Activated CD8-positive, alpha-beta memory T cell treated with anti-CD3 and anti-CD28 coated beads for 1 hour (primary cell): ENCODE results near the gene SMARCD2.

Source experiments
- DNase-seq, 2 donors: peaks; one replicate each; pipeline ENCODE4 v3.0.0-alpha.2; 2020; ENCODE audit warnings: low read depth in 1 of 2; ENCODE audit errors: extremely low read depth in 1 of 2

The SMARCD2 gene

DNA sequence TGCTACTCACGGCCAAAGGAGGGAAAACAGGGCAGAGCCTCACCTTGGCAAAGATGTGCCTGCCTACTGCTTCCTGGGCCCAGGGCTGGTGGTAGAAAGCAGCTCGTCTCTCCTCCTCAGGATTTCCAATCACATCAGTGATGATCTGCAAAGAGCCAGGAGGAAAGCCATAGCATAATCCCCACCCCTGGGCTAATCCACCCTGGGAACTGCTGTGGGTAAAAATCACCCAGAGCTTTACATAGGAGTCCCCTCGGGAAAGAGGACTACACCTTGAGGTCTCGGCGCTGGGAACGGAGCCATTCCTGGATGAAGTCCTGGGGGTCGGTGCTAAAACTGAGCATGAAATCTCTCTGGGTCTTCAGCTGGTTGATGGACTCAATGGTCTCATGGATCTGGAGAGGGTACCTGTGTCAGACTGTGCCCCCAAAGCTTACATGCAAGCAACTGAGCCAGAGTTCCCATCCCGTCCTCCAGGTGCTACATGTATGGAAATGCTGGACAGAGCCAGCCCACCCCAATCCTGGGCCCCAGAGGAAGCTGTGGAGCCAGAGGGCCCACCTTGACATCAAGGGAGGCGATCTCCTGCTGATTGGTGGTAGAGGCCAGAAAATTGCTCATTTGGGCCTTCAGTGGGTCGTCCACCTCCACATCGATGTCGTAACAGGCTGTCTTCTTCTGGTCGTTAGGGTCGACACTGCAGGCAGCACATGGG is 9.3 kb downstream of the SMARCD2 start:
- DNase-seq, result no peak

DNA sequence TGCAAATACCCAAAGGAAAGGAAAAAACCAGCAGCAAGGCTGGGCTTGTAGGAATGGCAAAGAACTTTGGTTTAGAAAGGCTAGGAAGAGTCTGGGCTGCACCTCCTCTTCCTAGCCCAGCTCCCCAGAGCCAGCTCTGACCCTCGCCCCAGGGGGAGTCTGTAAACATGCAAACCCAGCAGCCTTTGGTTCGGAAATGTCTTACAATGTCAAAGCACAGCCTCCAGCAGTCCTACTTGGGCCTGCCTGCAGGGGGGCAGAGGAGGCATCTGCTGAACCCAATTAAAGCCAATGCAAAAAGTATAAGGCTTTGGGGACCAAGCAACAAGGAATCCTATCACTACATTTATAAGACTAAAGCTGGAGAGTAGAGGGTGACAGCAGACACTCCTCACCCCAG is 10.0 kb downstream of the SMARCD2 start:
- DNase-seq, result no peak

DNA sequence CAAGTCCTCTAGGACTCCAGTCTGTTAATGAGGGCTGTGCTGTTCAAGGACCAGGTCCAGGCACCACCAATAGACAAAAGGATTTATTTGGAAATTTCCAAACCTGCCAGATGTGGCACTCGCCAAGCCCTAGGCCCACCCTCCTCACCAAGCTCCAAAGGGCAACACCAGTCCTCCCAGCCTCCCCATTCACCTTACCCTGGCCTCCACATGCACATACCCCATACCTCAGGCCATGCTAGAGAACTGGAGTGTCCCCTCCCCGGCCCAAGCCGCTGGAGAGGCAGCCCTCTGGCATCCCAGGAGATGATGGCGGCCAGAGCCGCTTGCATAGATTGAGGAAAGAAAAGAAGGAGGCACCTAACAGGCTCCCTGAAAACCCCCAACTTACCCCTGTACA is 10.5 kb downstream of the SMARCD2 start:
- no peak for DNase-seq

DNA sequence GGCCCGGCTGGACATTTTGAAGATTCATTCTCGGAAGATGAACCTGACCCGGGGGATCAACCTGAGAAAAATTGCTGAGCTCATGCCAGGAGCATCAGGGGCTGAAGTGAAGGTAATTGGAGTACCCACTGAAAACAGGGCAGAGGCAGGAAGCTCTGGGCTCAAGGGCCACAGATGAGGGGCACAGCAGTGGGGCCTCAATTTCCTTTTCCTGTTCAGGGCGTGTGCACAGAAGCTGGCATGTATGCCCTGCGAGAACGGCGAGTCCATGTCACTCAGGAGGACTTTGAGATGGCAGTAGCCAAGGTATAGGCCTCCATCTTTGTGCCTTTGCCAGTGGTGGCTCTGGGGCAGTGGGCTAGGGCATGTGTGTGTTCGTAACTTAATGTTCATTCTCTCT is 11.0 kb downstream of the SMARCD2 start:
- no peak for DNase-seq

DNA sequence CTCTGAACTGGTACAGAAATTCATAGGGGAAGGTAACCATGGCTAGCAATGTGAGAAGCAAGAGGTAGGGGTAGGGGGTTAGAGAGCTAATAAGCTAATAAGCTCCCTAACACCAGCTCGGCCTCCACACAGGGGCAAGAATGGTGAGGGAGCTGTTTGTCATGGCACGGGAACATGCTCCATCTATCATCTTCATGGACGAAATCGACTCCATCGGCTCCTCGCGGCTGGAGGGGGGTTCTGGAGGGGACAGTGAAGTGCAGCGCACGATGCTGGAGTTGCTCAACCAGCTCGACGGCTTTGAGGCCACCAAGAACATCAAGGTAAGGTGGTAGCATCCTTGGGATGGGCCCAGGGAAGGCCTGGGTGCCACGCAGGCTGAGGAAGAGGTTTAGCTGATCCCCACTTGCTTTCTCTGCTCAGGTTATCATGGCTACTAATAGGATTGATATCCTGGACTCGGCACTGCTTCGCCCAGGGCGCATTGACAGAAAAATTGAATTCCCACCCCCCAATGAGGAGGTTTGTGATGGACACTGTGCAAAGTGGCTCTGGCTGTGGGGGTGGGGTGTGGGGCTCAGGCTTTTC is 11.5 kb downstream of the SMARCD2 start:
- no peak for DNase-seq

DNA sequence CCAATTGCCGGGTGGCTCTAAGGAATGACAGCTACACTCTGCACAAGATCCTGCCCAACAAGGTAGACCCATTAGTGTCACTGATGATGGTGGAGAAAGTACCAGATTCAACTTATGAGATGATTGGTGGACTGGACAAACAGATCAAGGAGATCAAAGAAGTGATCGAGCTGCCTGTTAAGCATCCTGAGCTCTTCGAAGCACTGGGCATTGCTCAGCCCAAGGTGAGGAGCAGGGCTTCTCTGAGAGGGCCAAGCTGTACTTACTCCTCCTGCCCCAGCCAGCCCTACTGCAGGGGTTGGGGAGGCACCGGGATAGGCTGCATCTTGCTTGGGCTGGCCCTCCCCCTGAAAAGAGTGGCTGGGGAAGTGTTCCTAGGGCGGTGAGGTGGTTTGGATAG is 12.2 kb downstream of the SMARCD2 start:
- no peak for DNase-seq

DNA sequence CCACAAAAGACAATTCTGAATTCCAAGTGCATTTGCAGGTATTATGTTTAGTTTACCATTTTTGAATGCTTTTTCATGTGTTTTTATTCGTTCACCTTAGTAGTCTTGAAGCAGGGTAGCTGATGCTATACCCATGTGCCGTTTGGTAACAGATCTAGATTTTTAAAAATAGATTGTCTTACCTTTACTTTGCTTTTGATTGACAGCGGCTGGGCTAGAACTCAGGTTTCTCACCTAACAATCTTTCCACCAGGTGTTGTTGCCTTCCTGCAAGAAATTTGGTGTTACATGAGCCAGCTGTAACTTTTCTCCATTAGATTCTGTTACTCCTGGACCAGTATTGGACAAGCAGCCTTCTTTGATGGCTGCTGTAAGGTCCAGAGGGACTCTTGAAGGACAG is 13.5 kb downstream of the SMARCD2 start:
- DNase-seq, result no peak

DNA sequence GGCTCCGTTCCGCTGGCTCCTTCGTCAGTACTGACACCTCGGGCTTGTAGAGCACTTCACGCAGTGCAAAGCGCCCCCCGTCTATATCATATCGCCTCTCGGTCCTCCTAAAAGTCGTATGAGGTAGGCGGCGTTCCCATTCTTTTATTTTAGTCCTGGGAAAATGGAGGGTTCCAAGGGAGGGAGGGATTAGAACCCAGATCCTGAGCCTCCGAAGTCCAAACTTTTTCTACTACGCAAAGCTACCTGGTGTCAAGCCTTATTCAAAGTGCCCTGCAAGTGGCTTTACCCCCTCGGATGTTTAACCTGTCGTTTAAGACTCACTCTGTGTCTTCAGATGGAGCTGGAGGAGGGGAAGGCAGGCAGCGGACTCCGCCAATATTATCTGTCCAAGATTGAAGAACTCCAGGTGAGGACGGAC is 14.7 kb downstream of the SMARCD2 start:
- DNase-seq, result no peak

DNA sequence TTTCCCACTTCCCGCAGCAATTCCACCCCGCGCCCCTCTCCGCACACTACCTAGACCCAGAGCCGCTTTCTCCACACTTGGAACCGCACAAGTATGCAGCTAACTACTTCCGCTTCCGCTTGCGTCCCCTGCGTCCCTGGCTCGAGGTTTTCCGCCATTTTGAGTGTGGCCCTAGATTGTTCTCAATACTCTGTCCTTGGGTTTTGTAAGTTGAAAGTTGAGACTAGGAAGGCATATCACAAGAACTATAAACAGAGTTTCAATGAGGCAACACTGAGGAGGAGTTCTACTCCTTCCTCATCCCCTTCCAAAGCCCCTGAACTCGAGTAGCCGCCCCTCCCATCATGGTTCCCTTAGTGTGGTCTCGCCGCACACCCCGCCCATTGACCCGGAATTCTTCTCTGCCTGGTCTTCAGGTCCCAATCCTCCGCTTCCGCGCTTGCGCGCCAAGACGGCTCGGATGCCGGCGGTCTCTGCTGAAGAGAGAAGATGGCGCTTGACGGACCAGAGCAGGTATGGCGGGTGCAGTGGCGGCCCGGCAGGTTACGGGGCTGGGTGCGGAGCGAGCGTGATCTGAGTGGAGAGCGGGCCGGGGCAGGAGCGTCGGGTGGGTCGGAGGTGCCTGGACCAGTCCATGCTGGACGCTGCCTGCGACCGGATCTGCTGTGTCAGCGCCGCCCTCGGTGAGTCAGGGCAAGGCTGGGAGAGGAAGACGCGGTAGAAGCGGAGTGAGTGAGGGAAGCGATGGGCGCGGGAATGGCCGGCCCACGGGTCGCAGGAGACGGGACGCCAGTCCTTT is 15.3 kb downstream of the SMARCD2 start, which contains the start of the genes FTSJ3 and PSMC5:
Gene FTSJ3, minus strand, starts transcription at position 662 of the 799 bp plus-strand sequence. CDS start 761 bp downstream, outside the sequence.
Gene PSMC5, plus strand, starts transcription at position 430 of the 799 bp plus-strand sequence. Its CDS starts 60 bp downstream, at position 490.
- peak; percentile 86 to 91 for DNase-seq

DNA sequence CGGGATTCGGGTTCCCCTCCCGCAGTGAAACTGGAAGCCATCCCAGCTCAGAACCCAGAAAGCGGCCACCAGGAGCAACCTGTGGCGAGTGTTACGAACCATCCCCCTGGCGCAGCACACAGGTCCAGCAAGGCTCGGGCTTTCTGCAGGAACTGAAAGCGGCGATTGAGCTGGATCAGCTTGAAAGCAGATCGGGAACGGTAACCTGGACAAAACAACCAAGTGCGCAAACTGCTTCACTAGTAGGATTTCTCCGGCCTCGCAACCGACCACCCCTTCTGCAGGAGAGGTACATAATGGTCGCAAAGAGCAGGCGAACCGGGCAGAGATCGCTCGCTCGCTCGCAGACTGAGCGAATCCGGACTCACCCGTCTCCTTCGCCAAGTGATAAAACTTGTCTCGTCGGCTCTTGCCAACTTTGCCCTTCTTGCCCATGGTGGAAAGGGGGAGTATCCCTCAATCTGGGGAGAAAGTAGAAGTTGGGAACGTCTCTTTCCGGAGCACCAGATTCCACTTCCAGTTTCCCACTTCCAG is 15.9 kb downstream of the SMARCD2 start:
- DNase-seq, result no peak

DNA sequence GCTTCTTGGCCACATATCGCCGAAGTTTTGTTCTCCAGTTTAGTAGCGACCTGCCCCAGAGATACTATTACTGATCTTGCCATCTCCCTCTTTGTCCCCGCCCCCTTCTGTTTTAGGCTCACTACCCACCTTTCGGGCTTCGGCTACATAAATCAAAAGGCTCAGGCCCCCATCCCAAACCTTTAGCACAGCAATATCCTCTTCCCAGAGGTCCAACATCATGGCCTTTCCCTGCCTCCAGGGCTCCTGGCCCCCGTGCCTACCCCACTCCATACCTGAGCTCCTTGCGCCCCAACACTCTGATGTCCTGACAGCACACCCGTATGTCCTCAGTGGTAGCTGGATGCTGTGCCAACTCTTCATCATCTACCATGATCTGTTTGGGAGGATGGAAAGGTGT is 18.1 kb downstream of the SMARCD2 start:
- no peak for DNase-seq

DNA sequence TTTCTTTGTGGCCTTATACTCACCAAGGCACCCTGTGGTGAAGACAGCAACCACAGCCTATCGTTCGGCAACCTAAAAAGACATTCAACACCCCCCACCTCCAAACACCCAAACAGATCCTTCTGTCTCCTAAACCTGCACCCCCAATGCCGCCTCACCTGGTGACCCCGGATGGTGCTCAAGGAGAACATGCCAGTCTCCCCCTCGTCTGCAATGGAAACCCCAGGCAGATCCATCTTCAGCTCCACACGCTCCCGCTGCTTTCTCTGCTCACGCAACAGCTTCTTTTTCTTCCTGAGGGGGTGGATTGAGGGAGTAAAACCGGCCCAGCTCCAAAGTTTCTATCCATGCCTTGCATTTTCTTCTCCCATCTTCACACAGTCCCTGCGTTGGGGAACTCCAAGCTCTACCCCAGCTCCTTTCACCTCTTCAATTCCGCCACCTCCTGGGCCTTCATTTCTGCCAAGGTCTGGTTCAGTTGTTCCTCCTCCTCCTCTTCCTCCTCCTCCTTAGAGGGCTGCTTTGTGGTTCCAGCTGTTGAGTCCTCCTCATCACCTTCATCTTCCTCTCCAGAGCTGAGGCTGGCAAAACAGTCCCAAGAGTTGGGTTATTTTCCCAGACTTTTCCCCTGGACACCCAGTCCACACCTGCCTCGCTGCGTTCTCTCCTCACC is 18.7 kb downstream of the SMARCD2 start:
- DNase-seq, result no peak

DNA sequence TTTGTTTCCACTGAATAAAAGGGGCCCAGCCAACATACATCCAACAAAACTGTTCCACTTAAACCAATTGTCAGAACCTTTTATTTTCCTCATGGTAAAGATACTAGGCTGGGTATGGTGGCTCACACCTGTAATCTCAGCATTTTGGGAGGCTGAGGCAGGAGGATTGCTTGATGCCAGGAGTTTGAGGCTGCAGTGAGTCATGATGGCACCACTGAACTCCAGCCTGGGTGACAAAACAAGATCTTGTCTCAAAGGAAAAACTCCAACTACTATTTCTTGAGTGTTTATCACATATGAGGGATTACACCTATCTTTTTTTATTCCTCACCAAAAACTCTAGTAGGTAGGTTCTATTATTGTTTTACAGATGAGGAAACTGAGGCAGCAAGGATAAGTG is 19.9 kb downstream of the SMARCD2 start:
- no peak for DNase-seq

DNA sequence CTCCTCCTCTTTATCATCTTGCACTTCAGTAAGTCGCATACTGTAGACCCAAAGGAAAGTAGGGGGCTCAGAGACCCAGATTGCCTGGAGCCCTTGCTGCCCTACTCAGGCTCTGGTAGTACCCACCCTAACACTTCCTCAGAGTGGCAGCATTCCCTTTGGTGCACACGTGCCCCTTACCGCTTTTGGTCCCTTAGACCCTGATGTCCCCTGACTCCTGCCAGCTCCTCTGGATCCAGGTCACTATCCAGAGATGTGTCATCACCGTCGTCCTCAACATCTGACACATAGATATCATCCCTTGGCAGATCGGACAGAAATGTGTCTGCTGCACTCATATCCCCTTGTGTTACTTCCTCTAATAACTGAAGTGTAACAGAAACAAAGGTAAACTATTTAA is 20.7 kb downstream of the SMARCD2 start:
- no peak for DNase-seq

DNA sequence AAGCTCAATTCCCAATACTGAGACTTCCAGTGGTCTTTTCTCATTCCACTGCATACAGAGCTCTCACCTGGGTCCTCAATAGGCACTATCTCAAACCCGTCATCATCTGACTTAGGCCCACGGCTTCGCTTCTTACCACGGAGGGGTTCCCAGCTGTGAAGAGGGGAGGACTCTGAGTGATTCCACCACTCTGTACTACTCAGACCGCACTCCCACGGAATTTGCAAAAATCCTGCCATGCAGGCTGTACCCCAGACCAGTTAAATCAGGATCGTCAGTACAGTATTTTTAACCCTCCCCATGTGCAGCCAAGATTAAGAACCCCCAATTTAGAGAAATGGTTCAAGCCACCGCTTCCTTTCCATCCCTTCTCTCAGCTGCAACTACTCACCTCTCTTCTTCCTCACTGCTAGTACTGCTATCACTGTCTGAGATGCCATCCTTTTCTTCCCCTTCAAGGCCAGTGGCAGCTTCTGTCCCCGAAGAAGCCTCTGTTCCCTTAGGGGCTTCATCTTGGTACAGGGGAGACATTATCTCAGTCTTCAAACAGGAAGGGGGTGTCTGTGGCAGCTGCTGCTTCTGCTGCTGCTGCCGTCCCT is 21.4 kb downstream of the SMARCD2 start:
- DNase-seq, result no peak

DNA sequence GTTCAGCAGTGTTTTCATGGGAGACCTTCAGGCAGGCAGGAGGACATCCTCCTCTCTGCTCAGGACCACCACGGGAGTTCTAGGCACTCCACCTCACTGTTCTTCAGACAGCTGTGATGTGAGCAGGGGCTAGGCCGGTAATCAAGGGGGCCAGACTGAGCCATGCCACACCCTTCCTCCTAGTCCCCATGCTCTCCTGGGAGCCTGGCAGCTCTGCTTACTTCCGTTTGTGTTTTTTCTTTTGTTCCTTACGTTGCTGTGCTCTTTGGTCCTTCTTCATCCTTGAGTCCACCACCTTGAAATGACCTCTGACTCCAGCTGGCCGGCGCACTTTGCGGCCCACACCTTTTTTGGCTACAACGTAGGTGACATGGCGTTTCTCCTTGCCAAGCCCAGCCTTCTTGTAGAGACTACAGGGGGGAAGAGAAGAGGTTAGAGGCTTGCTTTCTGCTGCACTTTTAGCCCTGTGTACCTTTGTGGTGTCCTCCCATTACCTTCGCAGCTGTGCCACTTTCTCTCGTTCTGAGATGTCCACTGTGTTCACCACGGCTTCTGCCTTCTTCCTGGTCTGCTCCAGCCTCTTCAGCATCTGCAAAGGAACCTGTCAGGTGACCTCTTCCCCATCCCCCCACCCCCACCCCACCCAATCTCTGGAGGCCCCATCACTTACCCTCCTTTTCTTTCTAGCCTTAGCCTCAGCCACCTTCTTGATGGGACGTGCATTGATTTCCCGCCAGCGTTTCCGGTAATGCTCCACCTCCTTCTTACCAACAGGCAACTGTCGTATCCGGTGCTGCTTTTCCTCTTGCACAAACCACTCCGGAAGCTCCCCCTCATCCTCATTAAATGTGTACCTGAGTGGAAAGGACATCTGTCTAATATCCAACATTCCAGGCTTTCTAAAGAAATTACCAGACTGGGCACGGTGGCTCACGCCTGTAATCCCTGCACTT is 22.6 kb downstream of the SMARCD2 start:
- no peak for DNase-seq

DNA sequence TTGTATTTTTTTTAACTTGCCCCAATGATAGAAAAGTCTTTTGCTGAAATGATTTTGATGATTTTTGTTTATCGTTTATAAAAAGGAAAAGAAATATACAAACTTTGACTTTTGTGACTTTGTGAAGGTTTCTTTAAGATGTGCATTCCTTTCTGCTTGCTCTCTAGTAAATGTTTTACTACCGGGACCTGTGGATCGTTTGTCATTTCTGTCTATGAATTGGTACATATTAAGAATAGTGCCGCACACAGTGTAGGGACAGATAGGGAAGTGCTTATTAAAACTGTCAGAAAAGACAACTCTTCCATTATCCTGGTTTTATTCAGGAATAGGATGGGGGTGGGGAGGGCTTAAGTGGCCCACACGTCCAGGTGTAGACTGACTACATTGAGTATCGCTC is 23.4 kb downstream of the SMARCD2 start:
- DNase-seq, result no peak

DNA sequence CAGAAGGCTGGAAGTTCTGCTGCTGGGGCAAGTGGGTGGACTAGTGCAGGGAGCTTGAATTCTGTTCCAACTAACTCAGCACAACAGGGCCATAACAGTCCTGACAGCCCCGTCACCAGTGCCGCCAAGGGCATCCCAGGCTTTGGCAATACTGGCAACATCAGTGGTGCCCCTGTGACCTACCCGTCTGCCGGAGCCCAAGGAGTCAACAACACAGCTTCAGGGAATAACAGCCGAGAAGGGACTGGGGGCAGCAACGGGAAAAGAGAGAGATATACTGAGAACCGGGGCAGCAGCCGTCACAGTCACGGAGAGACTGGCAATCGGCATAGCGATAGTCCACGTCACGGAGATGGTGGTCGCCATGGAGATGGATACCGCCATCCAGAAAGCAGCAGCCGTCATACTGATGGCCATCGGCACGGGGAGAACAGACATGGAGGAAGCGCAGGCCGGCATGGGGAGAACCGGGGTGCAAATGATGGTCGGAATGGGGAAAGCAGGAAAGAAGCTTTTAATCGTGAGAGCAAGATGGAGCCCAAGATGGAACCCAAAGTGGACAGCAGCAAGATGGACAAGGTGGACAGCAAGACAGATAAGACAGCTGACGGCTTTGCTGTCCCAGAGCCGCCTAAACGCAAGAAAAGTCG is 24.6 kb downstream of the SMARCD2 start:
- DNase-seq, result no peak

DNA sequence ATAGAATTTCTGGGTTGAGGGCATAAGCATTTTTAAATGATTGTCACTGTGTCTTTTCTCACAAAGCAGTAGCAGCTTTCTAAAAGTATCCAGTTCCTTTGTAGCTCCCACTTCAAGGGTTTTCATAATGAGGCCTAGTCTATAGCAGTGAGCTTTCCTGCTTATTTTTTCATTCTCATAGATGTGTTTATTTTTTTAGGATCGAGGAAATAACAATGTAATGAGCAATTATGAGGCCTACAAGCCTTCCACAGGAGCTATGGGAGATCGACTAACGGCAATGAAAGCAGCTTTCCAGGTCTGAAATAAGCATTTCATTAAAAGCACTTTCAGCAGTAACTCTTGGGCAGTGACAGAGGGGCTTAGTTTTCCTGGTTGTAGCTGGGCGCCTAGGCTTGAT is 25.8 kb downstream of the SMARCD2 start:
- DNase-seq, result no peak
